AG10803 (cell line): Measurements from ENCODE around the gene APOL1.
"Not testable (repeated sequence)": the region's sequence is repeated elsewhere in the genome, so short reads cannot be mapped to it uniquely, and the experiment has no call there.

Source experiments
- DNase-seq: peaks from one replicate; pipeline ENCODE4 v3.0.0; 2010; ENCODE audit warnings: low read depth
- H3K4me3 ChIP-seq: 2 replicates; pipeline ENCODE4 v1.5.1; 2011; ENCODE audit warnings: mild to moderate bottlenecking, low read length, control low read depth
- CTCF ChIP-seq: conservative IDR thresholded peaks from 2 replicates; pipeline ENCODE4 v1.5.1; 2011; ENCODE audit warnings: mild to moderate bottlenecking, low read length, control low read depth, inconsistent platforms

Gene APOL1

GRCh38 chr22:36267058-36267457 is 14.1 kb downstream of the APOL1 start:
- H3K4me3 ChIP-seq, result no peak overlapping the region
- no peak for DNase-seq
- TF ChIP-seq CTCF, result no peak

GRCh38 chr22:36267896-36268485 is 15.1 kb downstream of the APOL1 start:
- TF ChIP-seq CTCF, result no peak
- H3K4me3 ChIP-seq, result no peak overlapping the region
- DNase-seq, result no peak

- not testable (repeated sequence) for H3K4me3 ChIP-seq, DNase-seq
Measured at GRCh38 chr22:36271231-36271630, 18.3 kb downstream of the APOL1 start.

GRCh38 chr22:36271951-36272350 is 19.0 kb downstream of the APOL1 start:
- H3K4me3 ChIP-seq, DNase-seq: not testable (repeated sequence)

- H3K4me3 ChIP-seq, result no peak overlapping the region
- DNase-seq, result no peak
- TF ChIP-seq CTCF, result no peak
Measured at GRCh38 chr22:36274531-36274930, 21.6 kb downstream of the APOL1 start.

GRCh38 chr22:36277482-36278291 is 24.8 kb downstream of the APOL1 start:
- DNase-seq, result peak; percentile 62
- TF ChIP-seq CTCF, result peak; percentile 76
- no peak overlapping the region for H3K4me3 ChIP-seq

- no peak overlapping the region for H3K4me3 ChIP-seq
- no peak for TF ChIP-seq CTCF
- no peak for DNase-seq
Measured at GRCh38 chr22:36279219-36279666, 26.3 kb downstream of the APOL1 start.

- TF ChIP-seq CTCF, result no peak
- DNase-seq, result no peak
- H3K4me3 ChIP-seq, result no peak overlapping the region
Measured at GRCh38 chr22:36280379-36280778, 27.4 kb downstream of the APOL1 start.
